H1 (cell line): ENCODE data around the gene PRSS8. TPM values are rescaled to one million over a fixed set of nuclear protein-coding genes. Genes with fewer than 3 reads are reported as not detected.

Source experiments
- CTCF ChIA-PET: fragments of 300-600 bp; sonication (Branson Sonifier 250); formaldehyde crosslinking; loops from one replicate; lab custom pipeline; 2021; ENCODE audit not compliant: partially characterized antibody; lab: Charles Lee
- POLR2A ChIA-PET: fragments of 300-600 bp; sonication (Branson Sonifier 250); formaldehyde crosslinking; loops from one replicate; lab custom pipeline; 2021; ENCODE audit warnings: inconsistent platforms; ENCODE audit not compliant: partially characterized antibody; lab: Charles Lee
- DNase-seq, 2 experiments: peaks; one replicate each; pipeline versions ENCODE4 v3.0.0 to v3.0.0-alpha.2; 2010 to 2022; ENCODE audit warnings: low spot score in 2 of 2, low read depth in 1 of 2, mixed read lengths in 1 of 2
- FAIRE-seq: peaks from 2 replicates; lab custom pipeline; 2011; peaks lifted over from hg19 to GRCh38; lab: Jason Lieb, UNC
- H2AFZ ChIP-seq: 2 replicates; pipeline ENCODE4 v1.8.1; 2012; ENCODE audit warnings: low read length, inconsistent platforms
- H2AK5ac ChIP-seq: 2 replicates; pipeline ENCODE4 v1.6.1; 2013; ENCODE audit warnings: low read depth, low read length
- H2BK120ac ChIP-seq: replicated peaks from 2 replicates; pipeline ENCODE3; 2013; ENCODE audit warnings: low read depth, low read length, inconsistent platforms
- H2BK12ac ChIP-seq: 2 replicates; pipeline ENCODE4 v1.6.1; 2013; ENCODE audit warnings: low read depth, low read length
- H2BK15ac ChIP-seq: 2 replicates; pipeline ENCODE4 v1.6.1; 2013; ENCODE audit warnings: low read length
- H2BK20ac ChIP-seq: 2 replicates; pipeline ENCODE4 v1.6.1; 2013; ENCODE audit warnings: low read length
- H2BK5ac ChIP-seq: 2 replicates; pipeline ENCODE4 v1.6.1; 2013; ENCODE audit warnings: low read depth, low read length
- H3K14ac ChIP-seq: 2 replicates; pipeline ENCODE4 v1.6.1; 2013; ENCODE audit warnings: inconsistent platforms; ENCODE audit not compliant: insufficient read length
- H3K18ac ChIP-seq: 2 replicates; pipeline ENCODE4 v1.6.1; 2013; ENCODE audit warnings: low read length; ENCODE audit errors: extremely low read depth
- H3K23ac ChIP-seq: 2 replicates; pipeline ENCODE4 v1.6.1; 2013; ENCODE audit warnings: inconsistent platforms; ENCODE audit not compliant: insufficient read length
- H3K23me2 ChIP-seq: 2 replicates; pipeline ENCODE4 v1.6.1; 2013; ENCODE audit warnings: low read depth, low read length
- H3K27ac ChIP-seq: 2 replicates; pipeline ENCODE4 v1.6.1; 2011; ENCODE audit warnings: low read depth, low read length, inconsistent platforms
- H3K27me3 ChIP-seq, 4 experiments: replicated peaks in 1 of 4; 1 replicate in 1 of 4; 2 replicates in 3 of 4; pipeline versions ENCODE4 v1.6.1 to v1.8.1; 2011 to 2013; ENCODE audit warnings: low read length in 3 of 4, mild to moderate bottlenecking in 3 of 4, inconsistent platforms in 2 of 4, mixed read lengths in 2 of 4, moderate library complexity in 1 of 4; ENCODE audit not compliant: control insufficient read depth in 3 of 4, insufficient read depth in 3 of 4; ENCODE audit errors: extremely low read depth in 1 of 4
- H3K36me3 ChIP-seq, 4 experiments: 2 replicates each; pipeline versions ENCODE4 v1.6.1 to v1.8.1; 2011 to 2013; ENCODE audit warnings: mild to moderate bottlenecking in 4 of 4, low read length in 3 of 4, moderate library complexity in 2 of 4, control low read depth in 1 of 4, inconsistent platforms in 1 of 4; ENCODE audit not compliant: insufficient read depth in 4 of 4, control insufficient read depth in 2 of 4
- H3K4ac ChIP-seq: replicated peaks from 2 replicates; pipeline ENCODE3; 2013; ENCODE audit warnings: low read length, low read depth, mixed read lengths, inconsistent platforms; ENCODE audit not compliant: insufficient read length
- H3K4me1 ChIP-seq, 4 experiments: replicated peaks in 1 of 4; 1 replicate in 1 of 4; 2 replicates in 3 of 4; pipeline versions ENCODE4 v1.6.1 to v1.8.1; 2011 to 2013; ENCODE audit warnings: low read length in 3 of 4, inconsistent platforms in 2 of 4, mixed read lengths in 1 of 4; ENCODE audit not compliant: insufficient read depth in 4 of 4, control insufficient read depth in 3 of 4
- H3K4me2 ChIP-seq, 2 experiments: 2 replicates each; pipeline versions ENCODE4 v1.6.1 to v1.8.1; 2011 to 2013; ENCODE audit warnings: low read depth in 2 of 2, low read length in 2 of 2, control low read depth in 1 of 2, inconsistent platforms in 1 of 2, mild to moderate bottlenecking in 1 of 2; ENCODE audit not compliant: insufficient read depth in 1 of 2
- H3K4me3 ChIP-seq, 4 experiments: fragments of 200-600, 300-600 bp in 1 of 4; sonication (generic), shearing (Covaris generic), sonication (Bioruptor Twin) in 1 of 4; 2 replicates each; pipeline versions ENCODE4 v1.5.1 to v1.8.1; 2011 to 2016; ENCODE audit warnings: low read length in 4 of 4, low read depth in 3 of 4, control low read depth in 2 of 4, inconsistent platforms in 2 of 4, mild to moderate bottlenecking in 2 of 4, mixed read lengths in 1 of 4, moderate library complexity in 1 of 4; ENCODE audit not compliant: insufficient read depth in 2 of 4; ENCODE audit errors: extremely low read depth in 1 of 4
- H3K56ac ChIP-seq: replicated peaks from 2 replicates; pipeline ENCODE3; 2013; ENCODE audit warnings: low read depth, mild to moderate bottlenecking, mixed read lengths, low read length, inconsistent platforms; ENCODE audit not compliant: insufficient read length
- H3K79me1 ChIP-seq: 2 replicates; pipeline ENCODE4 v1.6.1; 2013; ENCODE audit warnings: low read depth, low read length, control low read depth
- H3K79me2 ChIP-seq, 2 experiments: 2 replicates each; pipeline versions ENCODE4 v1.6.1 to v1.8.1; 2012 to 2013; ENCODE audit warnings: low read length in 2 of 2, mild to moderate bottlenecking in 2 of 2, inconsistent platforms in 1 of 2; ENCODE audit not compliant: insufficient read depth in 2 of 2, control insufficient read depth in 1 of 2
- H3K9ac ChIP-seq, 4 experiments: replicated peaks in 1 of 4; 1 replicate in 1 of 4; 2 replicates in 3 of 4; pipeline versions ENCODE4 v1.6.1 to v1.8.1; 2011 to 2013; ENCODE audit warnings: low read depth in 3 of 4, low read length in 3 of 4, control low read depth in 2 of 4, mild to moderate bottlenecking in 2 of 4, moderate library complexity in 2 of 4, inconsistent platforms in 1 of 4; ENCODE audit errors: extremely low read depth in 1 of 4
- H3K9me3 ChIP-seq, 2 experiments: 2 replicates each; pipeline versions ENCODE4 v1.6.1 to v1.8.1; 2012 to 2013; ENCODE audit warnings: mild to moderate bottlenecking in 2 of 2, moderate library complexity in 2 of 2, control low read depth in 1 of 2, inconsistent platforms in 1 of 2, low read depth in 1 of 2, low read length in 1 of 2, mixed read lengths in 1 of 2; ENCODE audit not compliant: insufficient read depth in 2 of 2
- H4K20me1 ChIP-seq, 2 experiments: replicated peaks in 1 of 2; 2 replicates each; pipeline versions ENCODE3 to v1.8.1; 2011 to 2013; ENCODE audit warnings: inconsistent platforms in 2 of 2, low read length in 2 of 2, mild to moderate bottlenecking in 1 of 2; ENCODE audit not compliant: insufficient read depth in 2 of 2, control insufficient read depth in 1 of 2
- H4K5ac ChIP-seq: 2 replicates; pipeline ENCODE4 v1.6.1; 2013; ENCODE audit warnings: low read length, low read depth, mixed read lengths, inconsistent platforms; ENCODE audit not compliant: insufficient read length
- H4K8ac ChIP-seq: 2 replicates; pipeline ENCODE4 v1.8.0; 2013; ENCODE audit warnings: mild to moderate bottlenecking, moderate library complexity, low read length, inconsistent platforms; ENCODE audit not compliant: insufficient read depth; ENCODE audit errors: extremely low read depth
- H4K91ac ChIP-seq: replicated peaks from 2 replicates; pipeline ENCODE3; 2013; ENCODE audit warnings: low read length, mixed read lengths, inconsistent platforms; ENCODE audit not compliant: insufficient read length
- ATF3 ChIP-seq: IDR thresholded peaks from 2 replicates; pipeline ENCODE4 v1.6.1; 2011; ENCODE audit warnings: low read depth, mild to moderate bottlenecking, low read length; ENCODE audit not compliant: insufficient read depth
- BCL11A ChIP-seq, 2 experiments: IDR thresholded peaks; one replicate each; pipeline ENCODE4 v1.6.1; 2011; ENCODE audit warnings: low read depth in 2 of 2, low read length in 2 of 2, mild to moderate bottlenecking in 2 of 2
- CHD1 ChIP-seq: IDR thresholded peaks from 2 replicates; pipeline ENCODE4 v1.6.1; 2012; ENCODE audit warnings: low read depth, low read length, improper control_type of control experiment
- E2F6 ChIP-seq: IDR thresholded peaks from 2 replicates; pipeline ENCODE4 v1.6.1; 2012; ENCODE audit warnings: inconsistent platforms
- GTF2F1 ChIP-seq: IDR thresholded peaks from 2 replicates; pipeline ENCODE4 v1.6.1; 2012; ENCODE audit warnings: low read depth, low read length, improper control_type of control experiment, borderline replicate concordance
- JUND ChIP-seq: IDR thresholded peaks from 2 replicates; pipeline ENCODE4 v1.6.1; 2011; ENCODE audit warnings: mild to moderate bottlenecking, improper control_type of control experiment, low read length
- MAX ChIP-seq: IDR thresholded peaks from 2 replicates; pipeline ENCODE4 v1.6.1; 2012; ENCODE audit warnings: inconsistent platforms
- WGBS, 2 experiments: shearing (Covaris generic) in 1 of 2; methylation state at CpG; one replicate each; pipeline versions ENCODE4 v1.1.6 to v1.1.7; 2013 to 2015; ENCODE audit warnings: low lambda C conversion rate in 2 of 2, mixed read lengths in 2 of 2, inconsistent platforms in 1 of 2, low coverage in 1 of 2, missing lambda C conversion rate in 1 of 2; ENCODE audit not compliant: insufficient replicate concordance in 2 of 2, insufficient coverage in 1 of 2, insufficient read length in 1 of 2; ENCODE audit errors: extremely low coverage in 1 of 2, missing lambda C conversion rate in 1 of 2; 5-methylcytosine and 5-hydroxymethylcytosine counted together
- polyA plus RNA-seq, 7 experiments: library from polyadenylated mRNA; depleted of rRNA in 3 of 7; stranded (reverse) in 5 of 7; unstranded in 2 of 7; fragments of >200 nt in 5 of 7; fragments of 200-250 nt in 2 of 7; gene quantifications; 1 replicate in 5 of 7; 2 replicates in 1 of 7; 4 replicates in 1 of 7; pipeline versions ENCODE4 v1.2.1 to v1.2.3, GENCODE V29; 2011 to 2013; ENCODE audit warnings: missing spikeins in 2 of 7, mixed read lengths in 2 of 7
- total RNA-seq: library from RNA; stranded (reverse); fragmentation: NEBNext Ultra II Directional; extraction: Animal tissue kit (Norgen Biotek cat#: 25700); gene quantifications from 2 replicates; pipeline ENCODE4 v1.2.1, GENCODE V29; 2021
- TF ChIP-seq, protein P1 (sequence below), 3 experiments: IDR thresholded peaks; 1 replicate in 2 of 3; 2 replicates in 1 of 3; pipeline versions ENCODE4 v1.5.1 to v1.6.1; 2011; ENCODE audit warnings: low read length in 3 of 3, mild to moderate bottlenecking in 3 of 3, inconsistent platforms in 2 of 3, low read depth in 1 of 3, moderate library complexity in 1 of 3; ENCODE audit not compliant: insufficient read depth in 1 of 3; ENCODE audit errors: control extremely low read depth in 1 of 3

The PRSS8 gene
- total and polyA plus RNA-seq, 2 of the 8 experiments (the other 6 are each of a cell fraction or from before 2014, with no cell fraction given), result 87.7 to 273 TPM

DNA sequence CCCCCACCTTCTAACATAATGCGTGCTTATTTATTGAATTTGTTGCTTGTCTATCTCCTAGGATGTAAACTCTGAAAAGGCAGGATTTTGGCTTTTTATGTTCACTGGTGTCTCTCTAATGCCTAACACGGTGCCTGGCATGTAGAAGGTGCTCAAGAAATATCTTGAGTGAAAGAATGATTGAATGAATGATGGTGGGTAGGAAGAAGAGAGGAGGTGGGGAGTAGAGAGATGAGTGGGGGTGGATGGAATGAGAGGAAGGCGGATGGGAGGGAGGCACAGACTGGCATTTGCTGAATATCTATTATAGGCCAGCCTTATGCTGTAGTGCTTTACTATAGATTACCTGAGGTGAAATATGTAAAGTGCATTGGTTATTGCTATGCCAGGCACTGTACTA, 12.0 kb upstream of the PRSS8 start:
- DNase-seq (no peak), FAIRE-seq (no peak)
- H3K4me1 ChIP-seq, result peaks cover 0 to 22% (median 7%) of the 10 kb centered on the region in 4 experiments; a peak in 6 of 7 replicates
- H2BK12ac ChIP-seq, result no peak overlapping the region
- H3K79me1 ChIP-seq, result no peaks in the 10 kb centered on the region
- no peak overlapping the region for H3K14ac ChIP-seq
- no peak overlapping the region for H2AFZ ChIP-seq
- H4K5ac ChIP-seq, result no peak overlapping the region
- peak overlapping the region in 2 of 4 experiments; percentile 42 to 59; a peak in 2 of 8 replicates for H3K4me3 ChIP-seq
- no peaks in the 10 kb centered on the region for H3K79me2 ChIP-seq
- H3K36me3 ChIP-seq, result no peaks in the 10 kb centered on the region
- H2BK120ac ChIP-seq, result no peak overlapping the region
- H2AK5ac ChIP-seq, result no peak overlapping the region
- no peaks in the 10 kb centered on the region for H4K20me1 ChIP-seq
- peaks cover 10% of the 10 kb centered on the region; the same call in 1 of the 2 replicates for H3K23me2 ChIP-seq
- peaks cover 1 to 22% (median 15%) of the 10 kb centered on the region in 4 experiments for H3K27me3 ChIP-seq
- no peak overlapping the region for H3K18ac ChIP-seq
- H2BK5ac ChIP-seq, result no peak overlapping the region
- H3K56ac ChIP-seq, result no peak overlapping the region
- no peaks in the 10 kb centered on the region for H3K9me3 ChIP-seq
- H4K8ac ChIP-seq, result no peak overlapping the region
- H3K27ac ChIP-seq, result no peak overlapping the region
- TF ChIP-seq BCL11A (IDR thresholded peaks at IDR 0.05; ENCODE audit: low read depth in 2 of 2, low read length in 2 of 2) (no peak), ATF3 (no peak), GTF2F1 (no peak), MAX (no peak), JUND (no peak), CHD1 (no peak), E2F6 (no peak)
- TF ChIP-seq, protein P1, sequence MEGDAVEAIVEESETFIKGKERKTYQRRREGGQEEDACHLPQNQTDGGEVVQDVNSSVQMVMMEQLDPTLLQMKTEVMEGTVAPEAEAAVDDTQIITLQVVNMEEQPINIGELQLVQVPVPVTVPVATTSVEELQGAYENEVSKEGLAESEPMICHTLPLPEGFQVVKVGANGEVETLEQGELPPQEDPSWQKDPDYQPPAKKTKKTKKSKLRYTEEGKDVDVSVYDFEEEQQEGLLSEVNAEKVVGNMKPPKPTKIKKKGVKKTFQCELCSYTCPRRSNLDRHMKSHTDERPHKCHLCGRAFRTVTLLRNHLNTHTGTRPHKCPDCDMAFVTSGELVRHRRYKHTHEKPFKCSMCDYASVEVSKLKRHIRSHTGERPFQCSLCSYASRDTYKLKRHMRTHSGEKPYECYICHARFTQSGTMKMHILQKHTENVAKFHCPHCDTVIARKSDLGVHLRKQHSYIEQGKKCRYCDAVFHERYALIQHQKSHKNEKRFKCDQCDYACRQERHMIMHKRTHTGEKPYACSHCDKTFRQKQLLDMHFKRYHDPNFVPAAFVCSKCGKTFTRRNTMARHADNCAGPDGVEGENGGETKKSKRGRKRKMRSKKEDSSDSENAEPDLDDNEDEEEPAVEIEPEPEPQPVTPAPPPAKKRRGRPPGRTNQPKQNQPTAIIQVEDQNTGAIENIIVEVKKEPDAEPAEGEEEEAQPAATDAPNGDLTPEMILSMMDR (IDR thresholded peaks at IDR 0.05; ENCODE audit: control extremely low read depth in 1 of 3, insufficient read depth in 1 of 3, low read depth in 1 of 3, low read length in 3 of 3), result no peak
- ChIA-PET CTCF (interaction anchor here (0.8 to 8.1 kb wide), 2 partner anchors 11 to 49 kb away, joined by 3 to 56 read pairs; no protein-coding TSS in a partner anchor), POLR2A (interaction anchor here (1.6 to 34.9 kb wide), 5 partner anchors 10 to 35 kb away, joined by 5 to 713 read pairs (median 17); partner anchors contain the start of genes BCKDK, FUS, KAT8 and PRSS8)
- H2BK15ac ChIP-seq, result no peak overlapping the region
- H4K91ac ChIP-seq, result no peak overlapping the region
- no peak overlapping the region for H3K23ac ChIP-seq
- no peak overlapping the region for H2BK20ac ChIP-seq
- H3K4ac ChIP-seq, result peak overlapping the region; percentile 42
- 86% methylated on average over 3 of the region's 3 CpGs; no CpG with 5 or more reads in 1 of the 2 experiments for WGBS, 2 experiments
- H3K4me2 ChIP-seq, result peak overlapping the region; percentile 57 to 77
- H3K9ac ChIP-seq, result no peak overlapping the region
